HG03175 (cell line): Measurements from ENCODE around the gene HCK.
"Not testable (repeated sequence)": the region's sequence is repeated elsewhere in the genome, so short reads cannot be mapped to it uniquely, and the experiment has no call there.

Experiments
- ATAC-seq: cut with Tn5 transposase; IDR thresholded peaks from one replicate; pipeline ENCODE4 v1.9.1; 2021; ENCODE audit warnings: mild to moderate bottlenecking, moderate library complexity; ENCODE audit not compliant: unreplicated experiment

HCK gene

DNA sequence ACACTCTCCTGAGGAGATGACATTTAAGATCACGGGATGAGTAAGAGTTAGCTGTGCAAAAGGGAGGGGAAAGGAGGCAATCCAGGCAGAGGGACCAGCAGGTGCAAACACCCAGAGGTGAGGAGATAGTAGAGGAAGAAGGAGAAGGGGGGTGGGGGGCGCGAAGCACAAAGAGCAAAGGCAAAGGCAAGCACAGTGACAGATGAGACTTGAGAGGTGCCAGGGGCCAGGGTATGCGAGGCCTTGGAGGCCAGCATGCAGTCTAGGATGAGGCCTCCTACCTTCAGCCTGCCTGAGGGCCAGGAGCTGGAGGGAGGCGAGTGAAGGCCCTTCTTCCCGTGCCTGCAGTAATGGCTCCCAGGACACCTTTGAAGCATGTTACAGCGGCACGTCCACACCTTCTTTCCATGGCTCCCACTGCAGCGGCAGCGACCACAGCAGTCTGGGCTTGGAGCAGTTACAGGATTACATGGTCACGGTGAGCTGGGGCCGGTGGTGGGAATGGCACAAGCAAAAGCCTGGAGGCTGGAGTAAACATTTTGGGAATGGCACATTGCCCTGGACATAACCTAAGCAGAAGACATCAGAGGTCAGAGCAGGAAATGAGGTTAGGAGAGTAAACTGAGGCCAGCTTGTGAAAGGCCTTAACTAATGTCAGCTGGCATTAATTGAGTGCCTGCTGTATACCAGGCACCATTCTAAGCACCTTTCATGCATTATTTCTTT lies 23.2 kb upstream of the HCK start:
- ATAC-seq = no peak

DNA sequence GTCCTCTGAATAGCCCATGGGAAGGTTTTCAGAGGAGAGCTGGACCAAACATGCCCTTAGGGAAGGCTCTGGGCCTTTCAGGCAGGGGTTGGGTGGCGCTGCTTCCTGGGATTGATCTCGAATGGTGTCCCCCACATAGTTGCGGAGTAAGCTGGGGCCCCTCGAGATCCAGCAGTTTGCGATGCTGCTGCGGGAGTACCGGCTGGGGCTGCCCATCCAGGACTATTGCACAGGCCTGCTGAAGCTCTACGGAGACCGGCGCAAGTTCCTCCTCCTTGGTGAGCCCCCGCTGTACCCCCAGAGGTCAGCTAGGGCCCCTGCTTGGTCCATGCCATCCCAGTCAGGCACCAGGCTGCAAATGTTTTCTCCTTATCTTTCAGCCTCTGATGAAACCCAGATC lies 22.5 kb upstream of the HCK start:
- no peak for ATAC-seq

DNA sequence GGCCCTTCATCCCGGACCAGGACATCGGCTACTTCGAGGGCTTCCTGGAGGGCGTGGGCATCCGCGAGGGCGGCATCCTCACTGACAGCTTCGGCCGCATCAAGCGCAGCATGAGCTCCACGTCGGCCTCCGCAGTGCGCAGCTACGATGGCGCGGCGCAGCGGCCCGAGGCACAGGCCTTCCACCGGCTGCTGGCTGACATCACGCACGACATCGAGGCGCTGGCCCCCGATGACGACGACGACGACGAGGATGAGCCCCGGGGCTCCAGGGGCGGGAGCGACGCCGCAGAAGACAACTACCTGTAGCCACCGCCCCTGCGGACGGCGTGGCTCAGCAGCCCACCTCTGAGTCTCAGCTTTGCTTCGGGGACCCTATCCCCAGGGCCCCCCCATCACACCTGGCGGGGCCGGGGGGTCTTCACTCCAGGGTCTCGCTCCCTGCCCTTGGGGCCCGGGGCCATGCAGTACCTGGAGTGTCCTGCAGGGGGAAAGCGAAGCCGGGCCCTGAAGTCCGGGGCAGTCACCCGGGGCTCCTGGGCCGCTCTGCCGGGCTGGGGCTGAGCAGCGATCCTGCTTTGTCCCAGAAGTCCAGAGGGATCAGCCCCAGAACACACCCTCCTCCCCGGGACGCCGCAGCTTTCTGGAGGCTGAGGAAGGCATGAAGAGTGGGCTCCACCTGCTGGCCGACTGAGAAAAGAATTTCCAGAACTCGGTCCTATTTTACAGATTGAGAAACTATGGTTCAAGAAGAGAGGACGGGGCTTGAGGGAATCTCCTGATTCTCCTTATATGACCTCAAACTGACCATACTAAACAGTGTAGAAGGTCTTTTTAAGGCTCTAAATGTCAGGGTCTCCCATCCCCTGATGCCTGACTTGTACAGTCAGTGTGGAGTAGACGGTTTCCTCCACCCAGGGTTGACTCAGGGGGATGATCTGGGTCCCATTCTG lies 20.8 kb upstream of the HCK start:
- ATAC-seq = no peak

GRCh38 chr20:32033316-32033715 lies 18.7 kb upstream of the HCK start:
- no peak for ATAC-seq

GRCh38 chr20:32033721-32034120 lies 18.3 kb upstream of the HCK start:
- ATAC-seq = not testable (repeated sequence)

DNA sequence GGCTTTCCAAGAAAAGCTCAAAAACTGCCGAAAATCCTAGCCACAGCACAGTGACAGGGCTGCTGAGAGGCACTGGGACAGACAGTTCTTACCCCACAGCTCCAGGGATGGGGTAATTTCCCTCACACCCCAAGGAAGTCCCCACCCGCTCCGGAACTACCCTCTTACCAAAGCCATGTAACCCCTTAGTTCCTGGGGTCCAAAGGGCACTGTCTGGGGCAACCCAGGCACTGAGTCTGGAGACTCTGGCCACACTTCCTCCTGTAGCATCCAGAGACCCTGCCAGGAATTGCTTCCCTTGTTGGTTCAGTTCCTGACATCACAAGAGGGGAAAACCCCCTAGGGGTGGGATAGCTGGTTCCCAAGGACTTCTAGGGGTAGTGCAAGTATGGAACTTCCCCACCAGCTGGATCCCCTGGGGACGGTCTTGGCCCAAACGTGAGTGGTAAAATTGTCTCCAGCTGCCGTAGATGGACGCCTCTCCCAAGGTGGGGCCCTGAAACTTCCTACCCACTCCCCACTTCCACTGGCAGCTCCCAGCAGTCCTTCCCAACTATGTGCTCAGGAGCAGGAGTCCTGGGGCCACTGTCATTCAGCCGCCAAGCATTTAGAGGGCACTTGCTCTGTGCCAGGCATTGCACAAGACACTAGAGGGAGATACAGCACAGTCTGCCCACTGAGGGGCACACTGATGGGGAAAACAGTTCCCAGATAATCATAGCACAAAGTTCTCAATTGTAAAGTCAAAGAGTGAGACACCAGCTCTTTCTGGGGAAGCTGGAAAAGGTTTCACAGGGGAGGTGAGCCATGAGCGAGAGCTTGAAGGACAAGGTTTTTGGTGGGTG lies 17.2 kb upstream of the HCK start:
- ATAC-seq = no peak

DNA sequence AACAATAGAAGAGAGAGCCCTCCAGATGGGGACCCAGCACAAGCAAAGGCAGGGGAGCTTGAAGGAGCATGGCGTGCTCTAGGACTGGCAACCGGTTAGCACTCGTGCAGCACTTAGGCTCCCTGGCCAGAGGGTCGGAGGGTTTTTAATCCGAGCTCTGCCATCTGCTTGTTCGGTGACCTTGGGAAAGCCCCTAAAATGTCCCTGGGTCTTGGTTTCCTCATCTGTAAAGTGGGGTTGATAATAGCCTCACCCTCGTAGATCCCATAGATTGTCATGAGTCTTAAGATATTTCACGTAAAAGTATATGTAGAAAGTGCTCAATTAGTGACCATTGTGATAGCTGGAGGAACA lies 16.6 kb upstream of the HCK start:
- ATAC-seq = no peak

GRCh38 chr20:32036252-32036651 lies 15.8 kb upstream of the HCK start:
- no peak for ATAC-seq

DNA sequence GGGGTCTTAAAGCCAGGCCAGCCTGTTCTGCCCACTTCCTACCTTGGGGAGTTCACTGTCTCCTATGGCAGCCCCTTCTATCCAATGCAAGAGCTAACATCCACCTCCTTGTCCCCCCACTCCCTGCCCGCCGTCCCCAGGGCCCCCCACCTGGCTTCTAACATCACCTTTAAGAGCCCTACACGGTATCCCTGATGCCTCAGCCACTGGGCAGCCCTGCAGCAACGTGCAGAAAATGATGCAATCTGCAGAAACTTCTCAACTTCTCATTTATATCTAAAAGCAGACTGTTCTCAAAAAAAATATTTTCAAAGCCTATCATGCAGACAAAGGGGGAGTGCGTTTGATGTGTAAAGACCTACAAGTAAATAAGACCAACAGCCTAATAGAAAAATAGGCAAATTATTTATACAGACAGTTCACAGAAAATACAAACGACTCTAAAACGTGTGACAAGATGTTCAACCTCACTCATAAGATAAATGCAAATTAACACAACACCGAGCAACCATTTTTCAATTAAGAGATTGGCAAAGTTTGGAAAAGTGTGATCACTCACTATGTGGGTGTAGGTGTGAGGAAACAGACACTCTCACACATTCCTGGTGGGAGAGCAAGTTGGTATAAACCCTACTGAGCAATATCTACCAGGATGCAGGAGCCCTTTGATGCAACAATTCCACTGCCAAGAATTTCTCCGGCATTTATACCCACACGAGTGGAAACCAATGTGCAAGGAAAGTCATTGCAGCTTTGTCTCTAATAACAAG lies 15.1 kb upstream of the HCK start:
- ATAC-seq = no peak

- no peak for ATAC-seq
Observed at GRCh38 chr20:32037929-32038328, 14.1 kb upstream of the HCK start.

DNA sequence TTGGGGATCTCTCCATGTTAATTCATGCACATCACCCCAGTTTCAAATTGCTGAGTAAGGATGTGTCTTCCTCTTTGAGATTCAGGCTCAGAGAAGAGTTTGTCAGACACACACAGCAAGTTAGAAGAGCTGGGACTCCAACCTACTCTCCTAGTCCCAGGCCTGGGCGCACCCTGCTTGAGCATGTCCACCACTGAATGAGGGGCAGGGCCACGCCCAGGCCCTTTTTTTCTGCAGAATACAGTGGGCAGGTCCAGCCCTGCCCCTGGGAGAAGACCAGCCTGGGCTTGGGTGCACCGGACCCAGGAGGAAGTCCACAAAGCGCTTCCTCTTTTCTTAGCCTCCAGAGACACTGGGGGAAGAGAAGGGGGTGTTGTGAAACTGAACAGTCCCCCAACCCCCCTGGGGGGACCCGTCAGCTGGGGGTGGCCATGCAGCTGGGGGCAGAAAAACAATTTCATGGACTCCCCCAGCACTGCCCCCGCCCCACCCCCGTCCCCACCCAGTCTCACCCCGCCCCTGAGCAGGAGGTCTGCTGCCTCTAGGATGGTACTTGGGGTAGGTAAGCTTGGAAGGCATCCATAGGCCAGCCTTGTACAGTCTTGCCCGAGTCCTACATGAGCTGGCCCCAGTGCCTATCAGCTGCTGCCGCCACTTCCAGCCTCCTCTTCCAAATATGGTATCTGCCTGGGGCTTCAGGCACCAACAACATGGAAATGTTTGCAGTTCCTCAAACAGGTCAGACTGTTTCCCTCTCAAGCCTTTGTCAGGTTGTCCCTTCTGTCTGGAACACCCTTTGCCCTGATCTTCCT lies 11.7 kb upstream of the HCK start:
- peak; percentile 69 for ATAC-seq

DNA sequence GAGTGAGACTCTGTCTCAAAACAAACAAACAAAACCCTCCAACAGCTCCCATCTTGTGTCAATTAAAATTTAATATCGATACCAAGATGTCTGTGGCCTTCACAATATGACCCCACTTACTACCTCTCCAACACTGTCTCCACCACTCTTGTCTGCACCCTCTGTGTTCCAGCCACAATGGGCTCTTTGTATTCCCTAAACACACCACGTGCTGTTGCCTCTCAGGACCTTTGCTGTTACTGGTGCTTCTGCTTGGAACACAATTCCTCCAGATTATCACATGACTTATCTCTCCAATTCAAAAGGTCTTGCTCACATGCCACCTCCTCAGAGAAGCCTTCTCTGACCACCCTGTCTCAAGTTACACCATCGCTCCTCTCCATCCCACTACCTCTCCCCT lies 6.0 kb upstream of the HCK start:
- no peak for ATAC-seq

DNA sequence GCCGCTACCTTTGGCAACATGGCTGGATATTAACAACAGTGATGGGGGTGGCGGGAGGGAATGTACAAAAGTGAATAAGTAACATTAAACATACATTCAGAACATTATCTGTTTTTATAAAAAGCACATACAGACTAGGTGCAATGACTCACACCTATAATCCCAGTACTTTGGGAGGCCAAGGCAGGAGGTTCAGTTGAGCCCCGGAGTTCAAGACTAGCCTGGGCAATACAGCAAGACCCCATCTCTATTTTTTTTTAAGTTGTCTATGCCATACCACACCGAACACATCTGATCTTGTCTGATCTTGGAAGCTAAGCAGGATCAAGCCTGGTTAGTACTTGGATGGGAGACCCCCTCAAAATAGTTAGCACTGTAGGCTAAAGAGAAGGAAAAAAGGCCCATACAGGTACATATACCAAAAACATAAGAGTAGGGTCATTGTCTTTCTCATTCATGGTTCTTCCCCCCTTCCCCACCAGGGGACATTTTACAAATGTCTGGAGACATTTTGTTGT lies 1.7 kb upstream of the HCK start:
- no peak for ATAC-seq

GRCh38 chr20:32050851-32051556 lies 1.0 kb upstream of the HCK start:
- ATAC-seq = no peak

GRCh38 chr20:32051720-32052089 lies 337 bp upstream of the HCK start:
- no peak for ATAC-seq

GRCh38 chr20:32052778-32053362 lies 828 bp downstream of the HCK start:
- ATAC-seq = peak; percentile 56

DNA sequence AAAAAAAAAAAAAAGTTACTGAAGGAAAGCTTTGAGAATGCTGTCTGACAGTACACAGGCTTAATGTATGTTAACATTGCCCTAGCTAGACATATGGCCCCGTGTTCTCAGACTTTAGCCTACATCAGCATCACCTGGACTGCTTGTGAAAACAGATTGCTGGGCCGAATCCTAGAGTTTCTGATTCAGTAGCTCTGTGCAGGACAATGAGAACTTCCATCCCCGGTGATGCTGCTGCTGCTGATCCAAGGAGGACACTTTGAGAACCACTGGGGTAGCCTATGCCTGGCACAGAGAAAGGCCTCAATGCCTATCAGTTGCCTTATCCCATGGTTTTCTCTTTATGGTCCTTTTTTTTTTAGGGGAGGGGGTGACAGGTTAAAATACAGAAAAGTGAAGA lies 1.6 kb downstream of the HCK start:
- ATAC-seq = no peak

DNA sequence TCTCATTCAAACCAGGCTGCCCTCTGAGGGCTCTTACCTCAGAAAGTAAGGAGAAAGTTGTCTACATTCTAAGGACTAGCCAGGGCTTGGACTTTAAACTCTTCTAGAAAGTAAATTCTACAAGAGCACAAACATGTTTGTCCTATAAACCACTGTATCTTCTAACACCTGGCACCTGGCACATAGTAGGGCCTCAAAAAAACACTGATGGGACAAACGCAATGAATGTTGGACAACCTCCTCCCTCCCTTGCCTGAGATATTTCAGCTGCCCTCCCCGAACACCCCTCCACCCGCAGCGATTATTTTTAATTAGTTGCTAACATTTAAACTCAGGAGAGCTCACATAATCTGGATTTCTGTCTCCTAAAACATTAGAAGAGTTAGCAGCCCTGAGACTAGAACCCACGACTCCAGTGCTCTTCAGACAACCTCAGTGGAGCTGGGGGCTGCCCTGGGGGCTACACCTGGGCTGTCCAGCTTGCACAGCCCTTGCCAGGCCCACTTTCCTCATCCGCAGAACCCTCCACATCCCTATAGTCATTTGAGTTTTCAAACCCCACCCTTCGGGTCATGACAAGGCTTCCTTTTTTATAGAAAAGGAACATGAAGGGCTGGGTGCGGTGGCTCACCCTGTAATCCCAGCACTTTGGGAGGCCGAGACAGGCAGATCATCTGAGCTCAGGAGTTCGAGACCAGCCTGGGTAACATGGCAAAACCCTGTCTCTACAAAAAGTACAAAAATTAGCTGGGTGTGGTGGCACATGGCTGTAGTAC lies 4.9 kb downstream of the HCK start:
- no peak for ATAC-seq
